Tibial nerve (tissue), 4 donors: ENCODE results near the gene GSG1.

Experiments used
- EP300 ChIP-seq, 2 donors: sonication (generic); formaldehyde crosslinking; IDR thresholded peaks; one replicate each; pipeline ENCODE4 v1.6.1; 2017; ENCODE audit warnings: antibody characterized with exemption in 2 of 2, mild to moderate bottlenecking in 1 of 2
- POLR2A ChIP-seq, 2 donors: fragments of 450-650 bp; IDR thresholded peaks; one replicate each; pipeline ENCODE4 v1.6.1; 2017; ENCODE audit warnings: antibody characterized with exemption in 2 of 2, mild to moderate bottlenecking in 2 of 2, moderate library complexity in 2 of 2
- TF ChIP-seq, protein P1 (sequence below), 5 experiments: fragments of 200-600 bp in 3 of 5; fragments of 450-650 bp in 2 of 5; sonication (generic) in 3 of 5; IDR thresholded peaks; one replicate each; pipeline ENCODE4 v1.5.1; 2016 to 2019; ENCODE audit warnings: antibody characterized with exemption in 5 of 5, mild to moderate bottlenecking in 3 of 5, moderate library complexity in 2 of 5

DNA sequence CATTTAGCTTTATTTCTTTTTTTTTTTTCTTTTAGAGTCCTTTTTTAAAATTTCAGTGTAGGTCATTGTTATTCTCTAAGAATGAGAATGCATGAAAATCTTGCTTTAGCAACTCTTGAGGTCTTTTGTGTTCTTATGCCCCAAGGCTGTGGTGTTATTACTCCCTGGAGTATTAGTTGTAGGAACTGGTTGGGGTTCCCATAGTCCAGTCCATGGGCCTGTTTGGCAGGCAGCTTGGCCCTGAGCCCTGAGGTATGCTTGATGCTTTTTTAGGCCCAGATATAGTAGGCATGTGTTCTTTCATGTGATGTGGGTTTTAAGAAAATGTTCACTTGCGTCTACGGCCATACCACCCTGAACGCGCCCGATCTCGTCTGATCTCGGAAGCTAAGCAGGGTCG is 57.7 kb downstream of the GSG1 start:
- TF ChIP-seq, protein P1, sequence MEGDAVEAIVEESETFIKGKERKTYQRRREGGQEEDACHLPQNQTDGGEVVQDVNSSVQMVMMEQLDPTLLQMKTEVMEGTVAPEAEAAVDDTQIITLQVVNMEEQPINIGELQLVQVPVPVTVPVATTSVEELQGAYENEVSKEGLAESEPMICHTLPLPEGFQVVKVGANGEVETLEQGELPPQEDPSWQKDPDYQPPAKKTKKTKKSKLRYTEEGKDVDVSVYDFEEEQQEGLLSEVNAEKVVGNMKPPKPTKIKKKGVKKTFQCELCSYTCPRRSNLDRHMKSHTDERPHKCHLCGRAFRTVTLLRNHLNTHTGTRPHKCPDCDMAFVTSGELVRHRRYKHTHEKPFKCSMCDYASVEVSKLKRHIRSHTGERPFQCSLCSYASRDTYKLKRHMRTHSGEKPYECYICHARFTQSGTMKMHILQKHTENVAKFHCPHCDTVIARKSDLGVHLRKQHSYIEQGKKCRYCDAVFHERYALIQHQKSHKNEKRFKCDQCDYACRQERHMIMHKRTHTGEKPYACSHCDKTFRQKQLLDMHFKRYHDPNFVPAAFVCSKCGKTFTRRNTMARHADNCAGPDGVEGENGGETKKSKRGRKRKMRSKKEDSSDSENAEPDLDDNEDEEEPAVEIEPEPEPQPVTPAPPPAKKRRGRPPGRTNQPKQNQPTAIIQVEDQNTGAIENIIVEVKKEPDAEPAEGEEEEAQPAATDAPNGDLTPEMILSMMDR (IDR thresholded peaks at IDR 0.05) = no peak
- TF ChIP-seq POLR2A (IDR thresholded peaks at IDR 0.05) (no peak), EP300 (IDR thresholded peaks at IDR 0.05) (no peak)
